Liver (tissue), 3 donors: ENCODE data around the gene TFB2M.

Source experiments
- ATF3 ChIP-seq: IDR thresholded peaks from 2 replicates; pipeline ENCODE4 v1.6.1; 2016; ENCODE audit warnings: antibody characterized with exemption
- CTCF ChIP-seq: fragments of 150-350 bp; IDR thresholded peaks from 2 replicates; pipeline ENCODE4 v1.5.1; 2017; ENCODE audit warnings: improper control_type of control experiment, low read depth, low read length; ENCODE audit not compliant: missing input control
- EGR1 ChIP-seq, 2 donors: IDR thresholded peaks; 2 replicates each; pipeline ENCODE4 v1.6.1; 2016 to 2018; ENCODE audit warnings: antibody characterized with exemption in 2 of 2, low read depth in 2 of 2
- FOXA1 ChIP-seq: IDR thresholded peaks from 2 replicates; pipeline ENCODE4 v1.6.1; 2016; ENCODE audit warnings: antibody characterized with exemption
- GABPA ChIP-seq, 2 donors: IDR thresholded peaks in 1 of 2; conservative IDR thresholded peaks in 1 of 2; 2 replicates each; pipeline ENCODE4 v1.6.1; 2016; ENCODE audit warnings: antibody characterized with exemption in 2 of 2, mild to moderate bottlenecking in 1 of 2, moderate library complexity in 1 of 2
- HNF4A ChIP-seq, 2 donors: conservative IDR thresholded peaks; 2 replicates each; pipeline ENCODE4 v1.6.1; 2016; ENCODE audit warnings: antibody characterized with exemption in 2 of 2, mild to moderate bottlenecking in 2 of 2
- HNF4G ChIP-seq: IDR thresholded peaks from 2 replicates; pipeline ENCODE4 v1.6.1; 2016; ENCODE audit warnings: antibody characterized with exemption
- JUND ChIP-seq, 2 donors: IDR thresholded peaks; 2 replicates each; pipeline ENCODE4 v1.6.1; 2016; ENCODE audit warnings: antibody characterized with exemption in 2 of 2
- MAX ChIP-seq: IDR thresholded peaks from 2 replicates; pipeline ENCODE4 v1.6.1; 2016; ENCODE audit warnings: antibody characterized with exemption
- REST ChIP-seq: IDR thresholded peaks from 2 replicates; pipeline ENCODE4 v1.6.1; 2016; ENCODE audit warnings: antibody characterized with exemption, mild to moderate bottlenecking
- SP1 ChIP-seq: IDR thresholded peaks from 2 replicates; pipeline ENCODE4 v1.6.1; 2018; ENCODE audit warnings: antibody characterized with exemption, mild to moderate bottlenecking
- TAF1 ChIP-seq: conservative IDR thresholded peaks from 2 replicates; pipeline ENCODE4 v1.6.1; 2016; ENCODE audit warnings: antibody characterized with exemption, mild to moderate bottlenecking
- YY1 ChIP-seq: IDR thresholded peaks from 2 replicates; pipeline ENCODE4 v1.6.1; 2016; ENCODE audit warnings: antibody characterized with exemption, mild to moderate bottlenecking
- donor health status: healthy.
- donor health status: healthy.

GRCh38 chr1:246537441-246537840 lies 28.6 kb downstream of the TFB2M start:
- TF ChIP-seq CTCF = no peak
- TF ChIP-seq YY1 = no peak
- no peak for TF ChIP-seq TAF1
- TF ChIP-seq EGR1 (IDR thresholded peaks at IDR 0.05; ENCODE audit: low read depth in 2 of 2) = no peak
- TF ChIP-seq ATF3 = no peak
- no peak for TF ChIP-seq HNF4G
- TF ChIP-seq REST = no peak
- no peak for TF ChIP-seq SP1
- no peak for TF ChIP-seq GABPA (IDR thresholded peaks at IDR 0.05 in 1 of 2, conservative IDR thresholded peaks at IDR 0.05 in 1 of 2)
- TF ChIP-seq HNF4A (conservative IDR thresholded peaks at IDR 0.05) = no peak
- no peak for TF ChIP-seq JUND (IDR thresholded peaks at IDR 0.05)
- no peak for TF ChIP-seq MAX
- no peak for TF ChIP-seq FOXA1
